ENCODE measurements around the gene DSPP.

The DSPP gene

GRCh38 chr4:87632469-87632868, 24.1 kb downstream of the DSPP start:
- no peak for DNase-seq

- peak; percentile 88 for DNase-seq
These were observed 24.9 kb downstream of the DSPP start for GRCh38 chr4:87633243-87633642.

GRCh38 chr4:87644286-87644685, 36.0 kb downstream of the DSPP start:
- DNase-seq, result no peak

- no peak for DNase-seq
These were observed 41.7 kb downstream of the DSPP start, which contains the start of gene DMP1 for GRCh38 chr4:87649980-87650379. Gene DMP1, plus strand, starts transcription at chr4:87650280. Its CDS starts 6,213 bp downstream, at chr4:87656493.

GRCh38 chr4:87650938-87651337, 42.6 kb downstream of the DSPP start:
- DNase-seq, result no peak

- no peak for DNase-seq
These were observed 43.6 kb downstream of the DSPP start for GRCh38 chr4:87651941-87652340.

GRCh38 chr4:87654487-87655044, 46.2 kb downstream of the DSPP start:
- DNase-seq, result no peak

GRCh38 chr4:87657525-87657924, 49.2 kb downstream of the DSPP start:
- no peak for DNase-seq

- DNase-seq, result no peak
These were observed 51.1 kb downstream of the DSPP start for GRCh38 chr4:87659247-87659931.

- DNase-seq, result no peak
These were observed 54.5 kb downstream of the DSPP start for GRCh38 chr4:87662871-87663270.
